ENCODE data around the gene GRK1.
A peak's percentile ranks its signal among the peaks of the same experiment; 100 is the strongest.

GRK1 gene

GRCh38 chr13:113731192-113732175 is 64.5 kb downstream of the GRK1 start:
- DNase-seq: no peak

GRCh38 chr13:113732176-113732960 is 65.3 kb downstream of the GRK1 start:
- no peak for DNase-seq

GRCh38 chr13:113732961-113733950 is 66.2 kb downstream of the GRK1 start:
- no peak for DNase-seq

- no peak for DNase-seq
Measured at GRCh38 chr13:113734099-113734825, 67.2 kb downstream of the GRK1 start.

GRCh38 chr13:113734826-113735125 is 67.8 kb downstream of the GRK1 start:
- DNase-seq: no peak

GRCh38 chr13:113735194-113735593 is 68.2 kb downstream of the GRK1 start:
- DNase-seq: no peak

- DNase-seq: no peak
Measured at GRCh38 chr13:113735750-113736149, 68.7 kb downstream of the GRK1 start.

- DNase-seq: no peak
Measured at GRCh38 chr13:113736258-113736731, 69.3 kb downstream of the GRK1 start.

- no peak for DNase-seq
Measured at GRCh38 chr13:113737803-113738202, 70.8 kb downstream of the GRK1 start.

- no peak for DNase-seq
Measured at GRCh38 chr13:113739527-113740285, 72.7 kb downstream of the GRK1 start.

GRCh38 chr13:113740286-113740556 is 73.2 kb downstream of the GRK1 start:
- DNase-seq: no peak

GRCh38 chr13:113740661-113741060 is 73.6 kb downstream of the GRK1 start:
- no peak for DNase-seq

GRCh38 chr13:113741191-113741668 is 74.2 kb downstream of the GRK1 start:
- DNase-seq: no peak

- DNase-seq: peak; percentile 28
Measured at GRCh38 chr13:113742000-113742441, 75.0 kb downstream of the GRK1 start.

- DNase-seq: no peak
Measured at GRCh38 chr13:113742445-113743120, 75.6 kb downstream of the GRK1 start.

GRCh38 chr13:113743366-113744195 is 76.6 kb downstream of the GRK1 start:
- DNase-seq: no peak

GRCh38 chr13:113744197-113745000 is 77.4 kb downstream of the GRK1 start:
- DNase-seq: no peak

GRCh38 chr13:113745059-113745458 is 78.0 kb downstream of the GRK1 start:
- no peak for DNase-seq
